Measurements from ENCODE around the gene BPIFB4. TPM values are rescaled to one million over a fixed set of nuclear protein-coding genes. Genes with fewer than 3 reads are reported as not detected.

BPIFB4 gene
- total RNA-seq, 1 donor from 2014 or later, result not detected

DNA sequence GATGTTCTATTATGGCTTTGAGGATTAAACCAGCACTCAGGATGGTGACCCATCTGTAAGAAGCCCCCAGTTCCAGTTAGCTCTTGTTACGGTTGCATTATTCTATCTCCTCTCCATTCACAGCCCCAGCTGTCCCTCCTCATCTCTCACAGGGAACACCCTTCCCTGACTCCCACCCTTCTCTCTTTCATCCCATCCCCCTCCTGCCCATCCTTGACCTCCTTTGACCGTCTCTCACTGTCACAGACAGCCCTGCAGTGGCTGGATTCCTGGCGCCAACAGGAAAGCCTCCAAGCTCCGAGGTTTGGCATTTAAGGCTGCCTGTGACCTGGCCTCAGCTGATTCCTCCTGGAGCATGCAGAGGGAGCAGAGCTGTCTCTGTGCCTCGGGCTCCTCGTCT lies 4.2 kb upstream of the BPIFB4 start:
- ATAC-seq (ENCODE audit: low read depth), result no peak
- no peak for DNase-seq
- Mint-ChIP-seq H3K9me3 (no peaks in the 10 kb centered on the region), H3K4me3 (no peak overlapping the region), H3K27me3 (peaks cover 3% of the 10 kb centered on the region), H3K4me1 (no peaks in the 10 kb centered on the region), H3K27ac (no peak overlapping the region), H3K36me3 (ENCODE audit: low read depth) (no peaks in the 10 kb centered on the region)
- ChIA-PET CTCF (interaction anchor here (0.7 to 2.5 kb wide), 2 partner anchors 16 to 174 kb away, joined by 3 to 17 read pairs; no protein-coding TSS in a partner anchor), POLR2A (no interaction called here)
- TF ChIP-seq, protein P1, sequence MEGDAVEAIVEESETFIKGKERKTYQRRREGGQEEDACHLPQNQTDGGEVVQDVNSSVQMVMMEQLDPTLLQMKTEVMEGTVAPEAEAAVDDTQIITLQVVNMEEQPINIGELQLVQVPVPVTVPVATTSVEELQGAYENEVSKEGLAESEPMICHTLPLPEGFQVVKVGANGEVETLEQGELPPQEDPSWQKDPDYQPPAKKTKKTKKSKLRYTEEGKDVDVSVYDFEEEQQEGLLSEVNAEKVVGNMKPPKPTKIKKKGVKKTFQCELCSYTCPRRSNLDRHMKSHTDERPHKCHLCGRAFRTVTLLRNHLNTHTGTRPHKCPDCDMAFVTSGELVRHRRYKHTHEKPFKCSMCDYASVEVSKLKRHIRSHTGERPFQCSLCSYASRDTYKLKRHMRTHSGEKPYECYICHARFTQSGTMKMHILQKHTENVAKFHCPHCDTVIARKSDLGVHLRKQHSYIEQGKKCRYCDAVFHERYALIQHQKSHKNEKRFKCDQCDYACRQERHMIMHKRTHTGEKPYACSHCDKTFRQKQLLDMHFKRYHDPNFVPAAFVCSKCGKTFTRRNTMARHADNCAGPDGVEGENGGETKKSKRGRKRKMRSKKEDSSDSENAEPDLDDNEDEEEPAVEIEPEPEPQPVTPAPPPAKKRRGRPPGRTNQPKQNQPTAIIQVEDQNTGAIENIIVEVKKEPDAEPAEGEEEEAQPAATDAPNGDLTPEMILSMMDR (IDR thresholded peaks at IDR 0.05), result no peak
- intact Hi-C loops (cut with micrococcal nuclease), result loop anchor here (5.0 kb wide), 1 partner anchor 283 kb away; no protein-coding TSS in a partner anchor

DNA sequence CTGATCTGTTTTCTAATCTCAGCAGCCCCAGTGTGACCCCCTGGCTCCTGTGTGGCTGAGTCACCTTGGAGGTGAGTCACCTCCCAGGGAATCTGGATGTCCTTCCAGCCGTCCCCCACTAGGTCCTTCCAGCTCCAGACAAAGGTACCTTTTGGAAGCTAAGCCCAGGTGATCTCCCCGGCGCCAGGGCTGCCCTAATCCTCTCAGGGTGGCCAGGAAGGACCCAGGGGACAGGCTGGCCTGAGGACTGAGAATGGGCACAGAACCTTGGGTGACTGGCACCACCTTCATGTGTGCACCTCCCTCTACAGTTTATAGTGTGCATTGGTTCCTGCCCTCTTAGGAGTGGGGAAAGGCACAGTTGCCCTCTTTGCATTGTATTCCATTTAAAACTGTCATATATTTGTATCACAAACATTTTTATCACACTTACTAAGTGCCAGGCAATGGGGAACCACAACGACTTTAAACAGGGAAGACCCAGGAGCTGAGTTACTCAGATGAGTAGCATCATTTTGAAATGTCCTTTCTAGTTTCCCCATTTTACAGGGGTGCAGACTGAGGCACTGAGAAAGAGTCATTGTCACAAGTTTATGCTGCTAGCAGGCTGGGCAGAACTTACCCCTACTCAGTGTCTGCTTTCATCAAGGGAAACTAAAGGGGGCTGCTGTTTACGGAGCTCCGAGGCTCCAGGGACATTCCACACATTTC lies 2.6 kb upstream of the BPIFB4 start:
- Mint-ChIP-seq H3K27me3 (peaks cover 3% of the 10 kb centered on the region), H3K27ac (no peak overlapping the region), H3K9me3 (no peaks in the 10 kb centered on the region), H3K4me3 (no peak overlapping the region), H3K4me1 (no peaks in the 10 kb centered on the region), H3K36me3 (ENCODE audit: low read depth) (no peaks in the 10 kb centered on the region)
- ATAC-seq (ENCODE audit: low read depth) (peak; percentile 45), DNase-seq (no peak)
- intact Hi-C loops (cut with micrococcal nuclease), result loop anchor here (1.0 to 5.0 kb wide), 2 partner anchors 175 to 285 kb away; no protein-coding TSS in a partner anchor
- CTCF ChIA-PET, result interaction anchor here (0.8 to 2.5 kb wide), 3 partner anchors 176 to 414 kb away, joined by 3 to 17 read pairs (median 3); no protein-coding TSS in a partner anchor
- POLR2A ChIA-PET, result interaction anchor here (1.0 kb wide), 1 partner anchor 105 kb away, joined by 4 read pairs; no protein-coding TSS in a partner anchor
- TF ChIP-seq, protein P1 (IDR thresholded peaks at IDR 0.05), result no peak

DNA sequence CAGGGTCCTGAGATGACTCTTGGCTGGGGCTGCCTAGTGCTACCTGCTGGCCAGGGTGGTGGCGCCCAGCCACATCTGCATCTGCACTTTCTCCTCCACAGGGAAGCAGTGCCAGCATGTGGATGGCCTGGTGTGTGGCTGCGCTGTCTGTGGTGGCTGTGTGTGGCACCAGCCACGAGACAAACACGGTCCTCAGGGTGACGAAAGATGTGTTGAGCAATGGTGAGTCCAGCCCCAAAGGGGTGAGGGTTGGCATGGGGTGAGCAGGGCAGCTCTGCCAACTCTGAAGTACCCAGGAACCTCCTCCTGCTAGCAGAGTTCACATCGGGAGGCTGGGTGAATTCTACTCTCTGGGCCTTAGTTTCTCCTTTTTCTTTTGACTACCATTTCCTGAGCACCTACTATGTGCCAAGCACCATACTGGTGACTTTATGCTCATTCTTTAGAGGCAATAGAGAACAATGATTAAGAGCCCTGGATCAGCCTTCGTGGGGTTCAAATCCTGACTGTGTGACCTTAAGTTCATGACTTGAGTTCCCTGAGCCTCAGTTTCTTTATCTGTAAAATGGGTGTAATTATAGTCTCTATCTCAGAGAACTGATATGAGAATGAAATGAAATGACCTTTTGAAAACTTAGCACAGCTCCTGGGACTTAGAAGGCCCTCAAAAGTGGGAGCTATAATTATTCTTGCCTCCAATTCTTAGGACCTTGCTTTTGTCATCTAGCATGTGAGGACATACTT lies 2.1 kb downstream of the BPIFB4 start:
- no peaks in the 10 kb centered on the region for H3K4me1 Mint-ChIP-seq
- POLR2A ChIA-PET, result no interaction called here
- DNase-seq (no peak), ATAC-seq (ENCODE audit: low read depth) (no peak)
- no peaks in the 10 kb centered on the region for H3K9me3 Mint-ChIP-seq
- no peaks in the 10 kb centered on the region for H3K36me3 Mint-ChIP-seq (ENCODE audit: low read depth)
- no peak overlapping the region for H3K27ac Mint-ChIP-seq
- intact Hi-C loops (cut with micrococcal nuclease), result no loop called here
- H3K4me3 Mint-ChIP-seq, result no peak overlapping the region
- TF ChIP-seq, protein P1 (IDR thresholded peaks at IDR 0.05), result no peak
- H3K27me3 Mint-ChIP-seq, result peaks cover 3% of the 10 kb centered on the region
- CTCF ChIA-PET, result no interaction called here

DNA sequence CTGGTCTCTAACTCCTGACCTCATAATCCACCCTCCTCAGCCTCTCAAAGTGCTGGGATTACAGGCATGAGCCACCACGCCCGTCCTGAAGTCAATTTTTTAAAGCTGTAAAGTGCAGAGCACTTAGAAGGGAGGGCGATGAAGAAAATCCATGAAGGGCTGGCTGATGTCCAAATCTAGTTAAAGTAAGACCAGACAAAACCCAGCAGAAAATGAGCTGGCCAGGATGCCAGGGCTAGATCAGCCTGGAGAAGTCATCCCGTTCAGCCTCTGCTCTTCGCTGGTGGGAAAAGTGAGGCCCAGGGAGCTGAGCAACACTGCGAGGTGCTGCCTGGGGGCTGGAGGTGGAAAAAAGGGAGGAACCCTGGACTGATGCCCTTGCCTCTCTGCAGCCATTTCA lies 3.1 kb downstream of the BPIFB4 start:
- CTCF ChIA-PET, result no interaction called here
- no peak for DNase-seq
- POLR2A ChIA-PET, result no interaction called here
- TF ChIP-seq, protein P1 (IDR thresholded peaks at IDR 0.05), result no peak
- intact Hi-C loops (cut with micrococcal nuclease), result no loop called here
- Mint-ChIP-seq H3K36me3 (ENCODE audit: low read depth) (no peaks in the 10 kb centered on the region), H3K4me1 (no peaks in the 10 kb centered on the region), H3K27me3 (no peaks in the 10 kb centered on the region), H3K4me3 (no peak overlapping the region), H3K9me3 (no peaks in the 10 kb centered on the region), H3K27ac (no peak overlapping the region)
- no peak for ATAC-seq (ENCODE audit: low read depth)
